OCI-LY7 (cell line): Measurements from ENCODE around the gene CYP2D6. TPM values are rescaled to one million over a fixed set of nuclear protein-coding genes. Genes with fewer than 3 reads are reported as not detected.

Experiments
- BruUV-seq: library from RNA; stranded (reverse); fragments of 400-500 nt; replicated peaks from 2 replicates; lab custom pipeline; 2021; lab: Mats Ljungman, UMichigan
- CTCF ChIA-PET: fragments of 300-600 bp; sonication (Branson Sonifier 250); formaldehyde crosslinking; loops from one replicate; lab custom pipeline; 2022; ENCODE audit warnings: antibody characterized with exemption; ENCODE audit not compliant: unreplicated experiment; lab: Charles Lee
- POLR2A ChIA-PET: fragments of 300-600 bp; sonication (Branson Sonifier 250); formaldehyde crosslinking; loops from one replicate; lab custom pipeline; 2022; ENCODE audit warnings: antibody characterized with exemption; lab: Charles Lee
- DNase-seq: peaks from one replicate; pipeline ENCODE4 v3.0.0-alpha.2; 2015; ENCODE audit warnings: low spot score
- H2AFZ ChIP-seq: fragments of 200-600 bp; sonication (generic), shearing (Covaris generic); 2 replicates; pipeline ENCODE4 v1.6.1; 2014; ENCODE audit warnings: mild to moderate bottlenecking, antibody characterized with exemption, low read length, moderate library complexity
- H3K27ac ChIP-seq: fragments of 200-600 bp; sonication (generic); 2 replicates; pipeline ENCODE4 v1.5.1; 2014; ENCODE audit warnings: mixed run types, low read depth, mild to moderate bottlenecking, moderate library complexity, low read length, inconsistent platforms; ENCODE audit not compliant: poor library complexity, severe bottlenecking
- H3K36me3 ChIP-seq: fragments of 200-600 bp; sonication (generic); 2 replicates; pipeline ENCODE4 v1.6.1; 2014; ENCODE audit warnings: mild to moderate bottlenecking, antibody characterized with exemption, low read length, moderate library complexity, mixed read lengths; ENCODE audit not compliant: insufficient read depth
- H3K4me1 ChIP-seq: fragments of 200-600 bp; sonication (generic); 2 replicates; pipeline ENCODE4 v1.5.1; 2014; ENCODE audit warnings: mild to moderate bottlenecking, low read length; ENCODE audit not compliant: insufficient read depth, poor library complexity, severe bottlenecking
- H3K4me2 ChIP-seq: fragments of 200-600 bp; sonication (generic); 2 replicates; pipeline ENCODE4 v1.6.1; 2014; ENCODE audit warnings: mild to moderate bottlenecking, low read length
- H3K4me3 ChIP-seq: fragments of 200-600 bp; sonication (generic); 2 replicates; pipeline ENCODE4 v1.5.1; 2014; ENCODE audit warnings: mild to moderate bottlenecking, low read depth, low read length; ENCODE audit not compliant: poor library complexity, severe bottlenecking
- H3K79me2 ChIP-seq: fragments of 200-600 bp; sonication (generic); 2 replicates; pipeline ENCODE4 v1.6.1; 2016; ENCODE audit warnings: low read depth, mild to moderate bottlenecking, low read length, moderate library complexity, mixed read lengths; ENCODE audit not compliant: insufficient read depth
- H3K9me2 ChIP-seq: fragments of 200-600 bp; sonication (generic); 2 replicates; pipeline ENCODE4 v1.6.1; 2016; ENCODE audit warnings: mild to moderate bottlenecking, low read length, mixed read lengths; ENCODE audit not compliant: insufficient read depth
- H3K9me3 ChIP-seq: fragments of 200-600 bp; sonication (generic); 2 replicates; pipeline ENCODE4 v1.6.1; 2014; ENCODE audit warnings: mild to moderate bottlenecking, mixed run types, low read length, mixed read lengths
- H4K20me1 ChIP-seq: fragments of 200-600 bp; sonication (generic); 2 replicates; pipeline ENCODE4 v1.6.1; 2014; ENCODE audit warnings: mild to moderate bottlenecking, antibody characterized with exemption, low read length, moderate library complexity, mixed read lengths; ENCODE audit not compliant: insufficient read depth
- EZH2phosphoT487 ChIP-seq: fragments of 200-600 bp; sonication (generic); IDR thresholded peaks from 2 replicates; pipeline ENCODE4 v1.6.1; 2018; ENCODE audit warnings: low read depth, borderline replicate concordance, mild to moderate bottlenecking, mixed run types, antibody characterized with exemption, low read length, moderate library complexity, mixed read lengths
- intact Hi-C: fragments of 100-400 bp; cut with micrococcal nuclease; formaldehyde crosslinking; loops from one replicate; pipeline ENCODE4 v1.10.0; 2022; ENCODE audit not compliant: unreplicated experiment
- total RNA-seq, 2 experiments: library from RNA; depleted of rRNA in 1 of 2; stranded (reverse); fragments of >200 nt in 1 of 2; shearing (Covaris generic) in 1 of 2; gene quantifications; 2 replicates each; pipeline ENCODE4 v1.2.3, GENCODE V29; 2014 to 2022
- TF ChIP-seq, protein P1 (sequence below): fragments of 200-600 bp; sonication (generic); conservative IDR thresholded peaks from 2 replicates; pipeline ENCODE4 v1.5.1; 2014; ENCODE audit warnings: mild to moderate bottlenecking, antibody characterized with exemption, low read length, moderate library complexity, mixed read lengths

Gene CYP2D6
- total RNA-seq, 2 experiments from 2014 or later: 3.0 to 4.1 TPM

DNA sequence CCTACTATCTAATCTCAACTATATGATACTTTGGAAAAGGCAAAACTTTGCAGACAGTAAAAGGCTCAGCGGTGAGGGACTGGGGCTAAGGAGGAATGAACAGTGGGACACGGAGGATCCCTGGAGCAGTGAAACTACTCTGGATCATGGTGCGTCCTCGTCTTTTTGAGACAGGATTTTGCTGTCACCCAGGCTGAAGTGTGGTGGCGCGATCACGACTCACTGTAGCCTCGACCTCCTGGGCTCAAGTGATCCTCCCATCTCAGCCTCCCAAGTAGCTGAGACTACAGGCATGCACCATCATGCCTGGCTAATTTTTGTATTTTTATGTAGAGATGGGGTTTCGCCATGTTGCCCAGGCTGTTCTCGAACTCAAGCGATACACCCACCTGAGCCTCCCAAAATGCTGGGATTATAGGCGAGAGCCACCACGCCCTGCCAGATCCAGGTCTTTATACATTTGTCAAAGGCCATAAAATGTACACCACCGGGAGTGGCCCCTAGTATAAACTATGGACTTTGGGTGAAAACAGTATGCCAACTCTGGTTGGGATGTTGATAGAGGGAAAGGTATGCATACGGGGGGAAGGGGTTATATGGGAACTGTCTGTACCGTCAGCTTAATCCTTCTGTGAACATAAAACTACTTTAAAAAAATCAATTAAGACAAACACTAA lies 28.0 kb upstream of the CYP2D6 start:
- POLR2A ChIA-PET: interaction anchor here (0.6 kb wide), 1 partner anchor 172 kb away, joined by 3 read pairs; no protein-coding TSS in a partner anchor
- no peak overlapping the region for H3K27ac ChIP-seq
- no peak for DNase-seq
- no peaks in the 10 kb centered on the region for H3K79me2 ChIP-seq
- H3K36me3 ChIP-seq: peaks cover 33% of the 10 kb centered on the region; the same call in 1 of the 2 replicates
- no peak overlapping the region for H3K4me2 ChIP-seq
- no peaks in the 10 kb centered on the region for H3K9me3 ChIP-seq
- no peaks in the 10 kb centered on the region for H3K4me1 ChIP-seq
- H3K4me3 ChIP-seq: no peak overlapping the region
- TF ChIP-seq, protein P1, sequence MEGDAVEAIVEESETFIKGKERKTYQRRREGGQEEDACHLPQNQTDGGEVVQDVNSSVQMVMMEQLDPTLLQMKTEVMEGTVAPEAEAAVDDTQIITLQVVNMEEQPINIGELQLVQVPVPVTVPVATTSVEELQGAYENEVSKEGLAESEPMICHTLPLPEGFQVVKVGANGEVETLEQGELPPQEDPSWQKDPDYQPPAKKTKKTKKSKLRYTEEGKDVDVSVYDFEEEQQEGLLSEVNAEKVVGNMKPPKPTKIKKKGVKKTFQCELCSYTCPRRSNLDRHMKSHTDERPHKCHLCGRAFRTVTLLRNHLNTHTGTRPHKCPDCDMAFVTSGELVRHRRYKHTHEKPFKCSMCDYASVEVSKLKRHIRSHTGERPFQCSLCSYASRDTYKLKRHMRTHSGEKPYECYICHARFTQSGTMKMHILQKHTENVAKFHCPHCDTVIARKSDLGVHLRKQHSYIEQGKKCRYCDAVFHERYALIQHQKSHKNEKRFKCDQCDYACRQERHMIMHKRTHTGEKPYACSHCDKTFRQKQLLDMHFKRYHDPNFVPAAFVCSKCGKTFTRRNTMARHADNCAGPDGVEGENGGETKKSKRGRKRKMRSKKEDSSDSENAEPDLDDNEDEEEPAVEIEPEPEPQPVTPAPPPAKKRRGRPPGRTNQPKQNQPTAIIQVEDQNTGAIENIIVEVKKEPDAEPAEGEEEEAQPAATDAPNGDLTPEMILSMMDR: no peak
- no peak for TF ChIP-seq EZH2phosphoT487
- BruUV-seq: no TSS peak
- H4K20me1 ChIP-seq: no peaks in the 10 kb centered on the region
- intact Hi-C loops: no loop called here
- H3K9me2 ChIP-seq: no peaks in the 10 kb centered on the region
- CTCF ChIA-PET: no interaction called here
- H2AFZ ChIP-seq: no peak overlapping the region

DNA sequence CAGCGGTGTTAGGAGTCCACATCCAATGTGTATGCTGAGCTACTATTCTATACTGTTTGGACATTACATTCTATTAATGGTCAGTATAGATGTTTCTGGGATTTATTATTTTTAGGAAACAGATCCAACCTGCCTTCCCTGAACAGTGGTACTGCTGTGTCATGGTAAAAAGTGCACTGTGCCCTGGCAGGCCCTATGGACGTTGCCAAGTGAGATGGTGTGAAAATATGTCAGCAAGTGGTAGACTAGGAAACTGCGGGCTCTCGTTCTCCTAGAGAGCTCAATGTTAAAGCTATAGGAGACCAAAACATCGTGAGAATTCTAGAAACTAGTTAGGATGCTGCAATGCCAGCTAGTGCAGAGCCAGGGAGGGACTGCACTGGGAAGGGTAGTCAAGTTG lies 26.0 kb upstream of the CYP2D6 start:
- H3K36me3 ChIP-seq: peaks cover 28% of the 10 kb centered on the region; the same call in 1 of the 2 replicates

DNA sequence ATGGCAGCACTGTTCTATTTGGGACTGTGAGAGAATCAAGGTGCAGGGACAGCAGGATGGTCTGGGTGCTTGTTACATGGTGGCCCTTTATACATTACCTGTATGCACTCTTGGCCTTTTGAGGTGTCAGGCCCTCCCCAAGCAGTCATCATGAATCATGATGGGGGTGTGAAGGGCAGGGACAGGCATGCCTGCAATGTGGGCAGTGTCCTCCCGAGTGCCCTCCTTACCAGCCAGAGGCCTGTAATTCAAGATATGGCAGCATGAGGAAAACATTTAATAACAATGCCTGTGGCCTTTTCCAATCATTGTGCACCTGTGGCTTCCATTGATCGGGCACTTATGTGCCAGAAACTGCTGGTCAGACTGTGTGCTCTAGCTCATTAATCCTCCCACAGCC lies 25.5 kb upstream of the CYP2D6 start:
- TF ChIP-seq, protein P1: no peak
- no peak for TF ChIP-seq EZH2phosphoT487
- Histone ChIP-seq H3K36me3 (peaks cover 28% of the 10 kb centered on the region; the same call in 1 of the 2 replicates), H3K4me3 (no peak overlapping the region), H3K27ac (no peak overlapping the region), H2AFZ (no peak overlapping the region), H3K9me3 (no peaks in the 10 kb centered on the region), H4K20me1 (no peaks in the 10 kb centered on the region), H3K9me2 (no peaks in the 10 kb centered on the region), H3K79me2 (no peaks in the 10 kb centered on the region), H3K4me1 (no peaks in the 10 kb centered on the region), H3K4me2 (no peak overlapping the region)
- ChIA-PET POLR2A (no interaction called here), CTCF (no interaction called here)
- no peak for DNase-seq
- no TSS peak for BruUV-seq
- intact Hi-C loops: no loop called here

More for the DNA sequence above, 26.0 kb upstream of the CYP2D6 start:
- H3K79me2 ChIP-seq: no peaks in the 10 kb centered on the region
- H4K20me1 ChIP-seq: no peaks in the 10 kb centered on the region
- ChIA-PET CTCF (no interaction called here), POLR2A (no interaction called here)
- intact Hi-C loops: no loop called here
- H2AFZ ChIP-seq: no peak overlapping the region
- no peak overlapping the region for H3K4me2 ChIP-seq
- no peaks in the 10 kb centered on the region for H3K9me2 ChIP-seq
- no peak overlapping the region for H3K27ac ChIP-seq
- no peak for DNase-seq
- BruUV-seq: no TSS peak
- no peaks in the 10 kb centered on the region for H3K9me3 ChIP-seq
- no peak overlapping the region for H3K4me3 ChIP-seq
- TF ChIP-seq, protein P1: no peak
- no peak for TF ChIP-seq EZH2phosphoT487
- no peaks in the 10 kb centered on the region for H3K4me1 ChIP-seq
